ENCODE measurements around the gene SLC6A9. TPM values are rescaled to one million over a fixed set of nuclear protein-coding genes. Genes with fewer than 3 reads are reported as not detected.

SLC6A9 gene
- total RNA-seq, 1 experiment from 2014 or later = 9.2 TPM

GRCh38 chr1:43952731-43953346, 78.4 kb downstream of the SLC6A9 start:
- BruUV-seq (replicated peaks) = no TSS peak
- CTCF ChIA-PET = interaction anchor here (1.2 kb wide), 1 partner anchor 18 kb away, joined by 3 read pairs; no protein-coding TSS in a partner anchor
- no peaks in the 10 kb centered on the region for H3K9me3 ChIP-seq (ENCODE audit: control insufficient read depth, insufficient read depth, low read depth, low read length)
- TF ChIP-seq CTCF (IDR thresholded peaks at IDR 0.05) (no peak), POLR2AphosphoS5 (IDR thresholded peaks at IDR 0.05; ENCODE audit: low read depth, low read length) (no peak), REST (IDR thresholded peaks at IDR 0.05; ENCODE audit: insufficient read depth in 1 of 2, low read depth in 2 of 2, low read length in 1 of 2) (no peak), SIN3A (IDR thresholded peaks at IDR 0.05; ENCODE audit: borderline replicate concordance, insufficient read depth, low read depth, low read length) (no peak), TCF7L2 (IDR thresholded peaks at IDR 0.05; ENCODE audit: low read depth, low read length) (no peak)
- in situ Hi-C loops (cut with HindIII; ENCODE audit: low pct_unique_long_range_greater_than_20kb, low sequenced_read_pairs) = no loop called here
- H3K27me3 ChIP-seq (ENCODE audit: control insufficient read depth, insufficient read depth, low read length) = no peaks in the 10 kb centered on the region
- H3K4me3 ChIP-seq (ENCODE audit: low read depth in 2 of 2, low read length in 2 of 2) = no peak overlapping the region
- DNase-seq (ENCODE audit: low read depth, low spot score) (no peak), ATAC-seq (no peak)
- POLR2A ChIA-PET = interaction anchor here (0.6 kb wide), 1 partner anchor 224 kb away, joined by 4 read pairs; no protein-coding TSS in a partner anchor
- H3K27ac ChIP-seq (ENCODE audit: low read length) = no peak overlapping the region
- no peaks in the 10 kb centered on the region for H3K36me3 ChIP-seq (ENCODE audit: control insufficient read depth, insufficient read depth, low read length)
- peaks cover 8% of the 10 kb centered on the region for H3K4me1 ChIP-seq (ENCODE audit: control insufficient read depth, insufficient read depth, low read length)
- intact Hi-C loops (cut with micrococcal nuclease; ENCODE audit: unreplicated experiment) = no loop called here

- no peak for TF ChIP-seq TCF7L2 (IDR thresholded peaks at IDR 0.05; ENCODE audit: low read depth, low read length)
- no peak for TF ChIP-seq POLR2AphosphoS5 (IDR thresholded peaks at IDR 0.05; ENCODE audit: low read depth, low read length)
- no peak for TF ChIP-seq SIN3A (IDR thresholded peaks at IDR 0.05; ENCODE audit: borderline replicate concordance, insufficient read depth, low read depth, low read length)
- no peak for TF ChIP-seq CTCF (IDR thresholded peaks at IDR 0.05)
- no peak for TF ChIP-seq REST (IDR thresholded peaks at IDR 0.05; ENCODE audit: insufficient read depth in 1 of 2, low read depth in 2 of 2, low read length in 1 of 2)
- H3K9me3 ChIP-seq (ENCODE audit: control insufficient read depth, insufficient read depth, low read depth, low read length) = no peaks in the 10 kb centered on the region
- DNase-seq (ENCODE audit: low read depth, low spot score) = no peak
- ChIA-PET POLR2A (no interaction called here), CTCF (interaction anchor here (0.6 to 0.7 kb wide), 2 partner anchors 16 to 185 kb away, joined by 4 to 6 read pairs; no protein-coding TSS in a partner anchor)
- H3K27ac ChIP-seq (ENCODE audit: low read length) = no peak overlapping the region
- H3K27me3 ChIP-seq (ENCODE audit: control insufficient read depth, insufficient read depth, low read length) = no peaks in the 10 kb centered on the region
- in situ Hi-C loops (cut with HindIII; ENCODE audit: low pct_unique_long_range_greater_than_20kb, low sequenced_read_pairs) = no loop called here
- intact Hi-C loops (cut with micrococcal nuclease; ENCODE audit: unreplicated experiment) = no loop called here
- H3K36me3 ChIP-seq (ENCODE audit: control insufficient read depth, insufficient read depth, low read length) = peaks cover 4% of the 10 kb centered on the region; the same call in 1 of the 2 replicates
- no peak overlapping the region for H3K4me3 ChIP-seq (ENCODE audit: low read depth in 2 of 2, low read length in 2 of 2)
- no peak for ATAC-seq
- TSS peak; percentile 47 for BruUV-seq (replicated peaks)
- peaks cover 12% of the 10 kb centered on the region for H3K4me1 ChIP-seq (ENCODE audit: control insufficient read depth, insufficient read depth, low read length)
These were observed 80.0 kb downstream of the SLC6A9 start for GRCh38 chr1:43951021-43951985.

All from Panc1 (cell line).